Measurements from ENCODE around the gene GJA5. TPM values are rescaled to one million over a fixed set of nuclear protein-coding genes. Genes with fewer than 3 reads are reported as not detected.

GJA5 gene
- total and polyA plus RNA-seq, 2 experiments from 2014 or later = 1.9 to 2.3 TPM

DNA sequence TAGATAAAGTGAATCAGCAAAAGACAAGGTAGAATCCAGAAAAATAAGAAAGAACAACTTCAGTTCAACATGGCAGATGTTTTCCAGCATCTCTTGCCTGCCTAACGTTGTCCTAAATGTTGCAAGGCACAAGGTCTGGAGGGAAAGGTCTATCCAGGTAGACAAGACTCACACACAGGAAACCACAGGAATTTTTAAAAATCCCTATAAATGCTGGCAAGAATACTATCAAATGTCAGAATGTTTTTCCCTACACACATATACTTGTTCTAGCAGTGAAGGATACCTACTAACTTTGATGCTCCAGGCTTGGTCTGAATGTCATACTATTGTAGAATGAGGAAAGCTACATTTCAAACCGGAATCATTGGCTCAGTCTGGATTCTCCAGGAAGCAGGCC lies 10.6 kb downstream of the GJA5 start:
- no peaks in the 10 kb centered on the region for H3K4me1 ChIP-seq (ENCODE audit: insufficient read depth)
- H3K9me2 ChIP-seq (ENCODE audit: insufficient read depth) = no peaks in the 10 kb centered on the region
- no peaks in the 10 kb centered on the region for H3F3A ChIP-seq (ENCODE audit: insufficient read depth)
- no peak for TF ChIP-seq EZH2 (IDR thresholded peaks at IDR 0.05; ENCODE audit: insufficient read depth, poor library complexity, severe bottlenecking)
- TF ChIP-seq EZH2phosphoT487 (IDR thresholded peaks at IDR 0.05; ENCODE audit: insufficient read depth, low read depth) = no peak
- no peaks in the 10 kb centered on the region for H3K79me2 ChIP-seq (ENCODE audit: insufficient read depth)
- no peaks in the 10 kb centered on the region for H3K9me3 ChIP-seq (ENCODE audit: low read depth)
- H3K4me3 ChIP-seq = no peak overlapping the region
- no peak for DNase-seq
- no peak overlapping the region for H3K27ac ChIP-seq
- no peak overlapping the region for H2AFZ ChIP-seq
- no peaks in the 10 kb centered on the region for H3K36me3 ChIP-seq (ENCODE audit: low read depth)
- H3K27me3 ChIP-seq (replicated peaks; ENCODE audit: insufficient read depth) = no peaks in the 10 kb centered on the region
- no peak overlapping the region for H3K4me2 ChIP-seq (ENCODE audit: unreplicated experiment)
- H4K20me1 ChIP-seq (ENCODE audit: insufficient read depth) = no peaks in the 10 kb centered on the region
- in situ Hi-C loops (cut with MboI) = no loop called here
- H3K9ac ChIP-seq = no peak overlapping the region
- 44 to 58% methylated on average over 2 of the region's 2 CpGs for WGBS, 2 experiments (ENCODE audit: low coverage in 1 of 2, low lambda C conversion rate in 2 of 2, missing lambda C conversion rate in 2 of 2)

DNA sequence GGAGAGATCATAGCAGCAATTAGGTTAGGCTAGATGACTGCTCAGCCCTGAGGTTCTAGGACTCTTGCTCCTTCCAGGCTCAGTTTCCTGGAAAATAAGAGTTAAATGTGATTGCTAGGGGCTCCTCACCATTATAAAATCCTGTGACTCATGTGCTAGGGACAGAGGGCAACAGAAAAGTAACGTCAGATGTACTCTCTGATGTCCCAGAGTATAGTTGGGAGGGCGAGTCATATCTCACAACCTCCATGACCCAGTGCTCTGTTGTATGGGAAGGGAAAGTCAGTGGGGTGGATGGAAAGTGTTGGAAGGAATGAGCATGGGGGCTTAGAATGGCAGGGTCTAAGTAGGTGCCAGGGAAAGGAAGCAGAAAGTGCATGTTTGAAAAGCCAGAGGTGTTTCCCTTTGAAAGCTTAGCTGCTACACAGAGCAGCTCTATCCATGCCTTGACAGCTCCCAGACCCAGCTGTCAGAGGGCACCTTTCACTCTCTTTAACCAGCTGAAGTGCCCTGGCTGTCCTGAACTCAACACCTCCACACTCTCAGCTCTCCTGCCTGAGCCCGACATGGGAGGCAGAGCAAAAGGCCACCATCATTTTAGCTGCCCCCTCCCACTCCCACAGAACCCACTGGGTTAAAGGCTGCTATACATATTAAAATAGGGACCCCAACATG lies 11.6 kb downstream of the GJA5 start:
- no peaks in the 10 kb centered on the region for H3K79me2 ChIP-seq (ENCODE audit: insufficient read depth)
- H3K4me1 ChIP-seq (ENCODE audit: insufficient read depth) = no peaks in the 10 kb centered on the region
- no peaks in the 10 kb centered on the region for H3K9me2 ChIP-seq (ENCODE audit: insufficient read depth)
- no peaks in the 10 kb centered on the region for H3K9me3 ChIP-seq (ENCODE audit: low read depth)
- H3F3A ChIP-seq (ENCODE audit: insufficient read depth) = no peaks in the 10 kb centered on the region
- H3K36me3 ChIP-seq (ENCODE audit: low read depth) = no peaks in the 10 kb centered on the region
- no peak overlapping the region for H3K4me2 ChIP-seq (ENCODE audit: unreplicated experiment)
- no peak overlapping the region for H3K4me3 ChIP-seq
- H3K27ac ChIP-seq = no peak overlapping the region
- no peak overlapping the region for H2AFZ ChIP-seq
- no peak overlapping the region for H3K9ac ChIP-seq
- H4K20me1 ChIP-seq (ENCODE audit: insufficient read depth) = no peaks in the 10 kb centered on the region
- H3K27me3 ChIP-seq (replicated peaks; ENCODE audit: insufficient read depth) = no peaks in the 10 kb centered on the region
- 21 to 25% methylated on average over 3 of the region's 3 CpGs for WGBS, 2 experiments (ENCODE audit: low coverage in 1 of 2, low lambda C conversion rate in 2 of 2, missing lambda C conversion rate in 2 of 2)
- no peak for DNase-seq
- TF ChIP-seq EZH2phosphoT487 (IDR thresholded peaks at IDR 0.05; ENCODE audit: insufficient read depth, low read depth) = no peak
- no peak for TF ChIP-seq EZH2 (IDR thresholded peaks at IDR 0.05; ENCODE audit: insufficient read depth, poor library complexity, severe bottlenecking)
- in situ Hi-C loops (cut with MboI) = no loop called here

DNA sequence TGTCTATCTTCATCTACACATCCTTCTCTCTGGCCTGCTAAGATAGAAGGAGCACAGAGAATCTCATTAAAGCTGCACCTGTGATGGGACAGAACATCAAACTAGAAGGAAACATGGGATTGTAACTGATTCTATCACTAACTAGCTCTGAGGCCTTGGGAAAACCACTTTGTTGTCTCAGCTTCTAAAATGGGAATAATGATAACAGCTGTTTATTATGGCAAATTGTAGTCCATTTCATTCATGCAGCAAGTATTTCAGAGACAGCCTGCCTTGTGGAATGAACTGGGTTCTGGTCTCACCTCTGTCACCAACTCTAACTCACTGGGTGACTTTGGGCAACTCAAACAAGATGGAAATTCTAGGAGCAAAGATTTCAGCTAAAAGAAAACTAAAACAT lies 12.4 kb downstream of the GJA5 start:
- Histone ChIP-seq H3K4me1 (ENCODE audit: insufficient read depth) (no peaks in the 10 kb centered on the region), H3K27ac (no peak overlapping the region), H4K20me1 (ENCODE audit: insufficient read depth) (no peaks in the 10 kb centered on the region), H3K4me3 (no peak overlapping the region), H3K36me3 (ENCODE audit: low read depth) (no peaks in the 10 kb centered on the region), H3K9me2 (ENCODE audit: insufficient read depth) (no peaks in the 10 kb centered on the region), H3K79me2 (ENCODE audit: insufficient read depth) (no peaks in the 10 kb centered on the region), H3F3A (ENCODE audit: insufficient read depth) (no peaks in the 10 kb centered on the region), H3K27me3 (replicated peaks; ENCODE audit: insufficient read depth) (no peaks in the 10 kb centered on the region), H3K9ac (no peak overlapping the region), H2AFZ (no peak overlapping the region), H3K4me2 (ENCODE audit: unreplicated experiment) (no peak overlapping the region), H3K9me3 (ENCODE audit: low read depth) (no peaks in the 10 kb centered on the region)
- DNase-seq = no peak
- TF ChIP-seq EZH2phosphoT487 (IDR thresholded peaks at IDR 0.05; ENCODE audit: insufficient read depth, low read depth) (no peak), EZH2 (IDR thresholded peaks at IDR 0.05; ENCODE audit: insufficient read depth, poor library complexity, severe bottlenecking) (no peak)
- in situ Hi-C loops (cut with MboI) = no loop called here

DNA sequence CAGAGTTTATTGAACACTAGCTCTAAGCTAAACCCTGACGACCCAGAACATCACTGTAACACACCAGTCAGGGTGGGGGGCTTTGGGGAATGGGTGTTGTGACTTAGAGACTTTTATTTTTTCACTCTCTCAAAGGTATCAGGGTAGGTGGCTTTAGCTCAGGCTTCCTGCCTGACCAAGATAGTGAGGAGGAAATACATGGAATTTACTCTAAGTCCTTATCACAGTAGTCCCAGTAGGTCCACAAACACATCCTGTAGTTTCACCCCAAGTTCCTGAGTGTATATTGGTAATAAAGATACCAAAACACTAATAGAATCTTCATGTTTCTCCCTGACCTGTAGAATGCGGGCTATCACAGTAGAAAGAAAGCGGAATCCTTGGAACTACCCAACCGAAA lies 15.1 kb downstream of the GJA5 start:
- H3F3A ChIP-seq (ENCODE audit: insufficient read depth) = no peaks in the 10 kb centered on the region
- 38 to 43% methylated on average over 4 of the region's 4 CpGs for WGBS, 2 experiments (ENCODE audit: low coverage in 1 of 2, low lambda C conversion rate in 2 of 2, missing lambda C conversion rate in 2 of 2)
- H3K9ac ChIP-seq = no peak overlapping the region
- H3K9me3 ChIP-seq (ENCODE audit: low read depth) = no peaks in the 10 kb centered on the region
- no peak for TF ChIP-seq EZH2 (IDR thresholded peaks at IDR 0.05; ENCODE audit: insufficient read depth, poor library complexity, severe bottlenecking)
- TF ChIP-seq EZH2phosphoT487 (IDR thresholded peaks at IDR 0.05; ENCODE audit: insufficient read depth, low read depth) = no peak
- in situ Hi-C loops (cut with MboI) = no loop called here
- DNase-seq = no peak
- H2AFZ ChIP-seq = no peak overlapping the region
- no peak overlapping the region for H3K27ac ChIP-seq
- no peaks in the 10 kb centered on the region for H3K9me2 ChIP-seq (ENCODE audit: insufficient read depth)
- no peak overlapping the region for H3K4me2 ChIP-seq (ENCODE audit: unreplicated experiment)
- no peaks in the 10 kb centered on the region for H4K20me1 ChIP-seq (ENCODE audit: insufficient read depth)
- H3K4me1 ChIP-seq (ENCODE audit: insufficient read depth) = no peaks in the 10 kb centered on the region
- no peaks in the 10 kb centered on the region for H3K36me3 ChIP-seq (ENCODE audit: low read depth)
- no peaks in the 10 kb centered on the region for H3K79me2 ChIP-seq (ENCODE audit: insufficient read depth)
- H3K4me3 ChIP-seq = no peak overlapping the region
- no peaks in the 10 kb centered on the region for H3K27me3 ChIP-seq (replicated peaks; ENCODE audit: insufficient read depth)

DNA sequence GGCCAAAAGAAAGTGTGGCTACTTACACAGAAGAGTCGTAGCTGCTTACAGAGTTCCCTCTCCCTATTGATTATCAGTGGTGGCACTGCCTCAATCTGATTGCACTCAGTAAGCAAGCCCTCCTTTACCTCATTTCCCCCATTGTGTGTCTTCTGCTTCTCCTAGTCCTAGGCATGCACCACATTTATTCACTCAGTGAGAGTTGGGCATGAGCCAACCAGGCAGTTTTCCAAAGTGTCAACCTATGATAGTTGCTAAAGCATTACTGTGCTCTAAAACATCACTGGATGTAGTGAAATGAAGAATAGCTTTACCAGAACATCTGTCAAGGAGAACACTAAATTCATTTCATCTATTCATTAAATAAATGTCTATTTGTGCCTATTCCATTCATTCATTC lies 19.3 kb downstream of the GJA5 start:
- no peak for DNase-seq
- Histone ChIP-seq H3K9ac (no peak overlapping the region), H3K9me3 (ENCODE audit: low read depth) (no peaks in the 10 kb centered on the region), H3K4me3 (no peak overlapping the region), H3K36me3 (ENCODE audit: low read depth) (no peaks in the 10 kb centered on the region), H2AFZ (no peak overlapping the region), H3K9me2 (ENCODE audit: insufficient read depth) (no peaks in the 10 kb centered on the region), H3K4me2 (ENCODE audit: unreplicated experiment) (no peak overlapping the region), H4K20me1 (ENCODE audit: insufficient read depth) (no peaks in the 10 kb centered on the region), H3K4me1 (ENCODE audit: insufficient read depth) (no peaks in the 10 kb centered on the region), H3K79me2 (ENCODE audit: insufficient read depth) (no peaks in the 10 kb centered on the region), H3K27ac (no peak overlapping the region), H3F3A (ENCODE audit: insufficient read depth) (no peaks in the 10 kb centered on the region), H3K27me3 (replicated peaks; ENCODE audit: insufficient read depth) (no peaks in the 10 kb centered on the region)
- TF ChIP-seq EZH2phosphoT487 (IDR thresholded peaks at IDR 0.05; ENCODE audit: insufficient read depth, low read depth) (no peak), EZH2 (IDR thresholded peaks at IDR 0.05; ENCODE audit: insufficient read depth, poor library complexity, severe bottlenecking) (no peak)
- WGBS, 2 experiments (ENCODE audit: low coverage in 1 of 2, low lambda C conversion rate in 2 of 2, missing lambda C conversion rate in 2 of 2) = 17 to 19% methylated on average over 1 of the region's 1 CpG
- in situ Hi-C loops (cut with MboI) = no loop called here

All from GM23248 (cell line).